ENCODE measurements around the gene ZNF622. TPM values are rescaled to one million over a fixed set of nuclear protein-coding genes. Genes with fewer than 3 reads are reported as not detected.
"Not testable (repeated sequence)": the region's sequence is repeated elsewhere in the genome, so short reads cannot be mapped to it uniquely, and the experiment has no call there.

ZNF622 gene
- polyA plus RNA-seq, 3 donors: 24.6 to 26.9 (median 25.9) TPM

- no peak for DNase-seq (ENCODE audit: low read depth in 3 of 3, low spot score in 2 of 3)
Measured at GRCh38 chr5:16482891-16483290, 17.3 kb upstream of the ZNF622 start.

DNA sequence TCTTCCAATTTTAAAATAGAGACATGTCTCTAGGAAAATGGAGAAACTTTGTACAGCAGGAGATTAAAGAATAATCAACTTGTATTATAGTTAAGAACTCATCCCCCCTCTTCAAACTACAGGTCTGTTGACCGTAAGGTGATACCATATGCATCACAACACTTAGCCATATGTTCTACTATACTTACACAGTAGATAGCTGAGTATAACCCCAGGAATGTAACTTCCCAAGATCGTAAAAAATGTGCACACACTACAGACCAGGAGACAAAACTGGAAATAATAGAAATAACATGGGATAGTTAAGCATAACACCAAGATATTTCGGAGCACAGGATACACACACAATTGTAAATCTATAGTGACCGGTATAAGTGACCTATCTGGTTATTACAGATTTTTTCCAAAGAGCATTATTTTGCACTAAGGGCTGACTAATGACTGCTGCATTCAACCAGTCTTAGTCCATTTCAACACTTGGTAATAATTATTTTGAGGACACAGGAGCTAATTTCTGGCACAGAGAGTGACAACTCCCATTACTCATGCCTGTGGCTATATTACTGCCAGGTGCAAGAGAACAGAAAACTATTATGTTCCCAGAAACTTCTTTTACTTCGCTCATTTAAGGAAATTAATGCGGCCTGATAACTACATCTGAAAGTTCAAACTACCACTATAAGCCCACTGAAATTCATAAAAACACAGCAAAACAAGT lies 15.4 kb upstream of the ZNF622 start:
- no peak for DNase-seq (ENCODE audit: low read depth in 3 of 3, low spot score in 2 of 3)

DNA sequence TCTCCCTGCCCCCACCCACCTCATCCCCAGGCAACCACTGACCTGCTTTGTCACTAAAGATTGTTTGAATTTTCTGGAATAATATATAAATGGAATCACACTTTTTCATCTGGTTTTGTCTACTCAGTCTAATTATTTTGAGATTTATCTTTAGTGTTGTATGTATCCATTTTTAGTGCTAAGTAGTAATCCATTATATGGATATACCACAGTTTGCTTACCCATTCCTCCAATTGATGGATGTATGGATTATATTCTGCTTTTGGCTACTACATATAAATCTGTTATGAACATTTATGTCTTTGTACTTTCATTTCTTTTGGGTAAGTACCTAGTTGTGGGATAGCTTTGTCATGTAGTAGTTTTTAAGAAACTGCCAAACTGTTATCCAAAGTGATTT lies 14.5 kb upstream of the ZNF622 start:
- DNase-seq (ENCODE audit: low read depth in 3 of 3, low spot score in 2 of 3): no peak

DNA sequence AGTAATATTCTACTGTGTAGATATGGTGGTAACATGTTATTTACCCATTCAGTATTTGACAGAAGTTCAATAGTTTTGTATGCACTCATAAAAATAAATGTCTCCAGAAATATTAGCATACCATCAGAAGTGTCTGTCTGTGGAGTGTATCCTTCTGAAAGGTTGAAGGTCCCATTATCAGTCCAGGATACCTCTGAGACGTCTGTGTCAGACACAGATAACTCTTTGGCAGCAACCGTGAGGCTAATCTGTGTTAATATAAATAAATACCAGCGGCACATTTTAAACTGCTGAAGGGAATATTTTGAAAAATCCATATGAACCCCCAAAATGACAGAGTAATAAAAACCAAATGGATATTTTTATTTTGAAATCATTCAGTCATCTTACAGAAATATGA lies 11.9 kb upstream of the ZNF622 start:
- DNase-seq (ENCODE audit: low read depth in 3 of 3, low spot score in 2 of 3): no peak

- not testable (repeated sequence) for DNase-seq (ENCODE audit: low read depth in 3 of 3, low spot score in 2 of 3)
Measured at GRCh38 chr5:16476417-16476816, 10.8 kb upstream of the ZNF622 start.

GRCh38 chr5:16471387-16471786 lies 5.8 kb upstream of the ZNF622 start:
- DNase-seq (ENCODE audit: low read depth in 3 of 3, low spot score in 2 of 3): no peak

DNA sequence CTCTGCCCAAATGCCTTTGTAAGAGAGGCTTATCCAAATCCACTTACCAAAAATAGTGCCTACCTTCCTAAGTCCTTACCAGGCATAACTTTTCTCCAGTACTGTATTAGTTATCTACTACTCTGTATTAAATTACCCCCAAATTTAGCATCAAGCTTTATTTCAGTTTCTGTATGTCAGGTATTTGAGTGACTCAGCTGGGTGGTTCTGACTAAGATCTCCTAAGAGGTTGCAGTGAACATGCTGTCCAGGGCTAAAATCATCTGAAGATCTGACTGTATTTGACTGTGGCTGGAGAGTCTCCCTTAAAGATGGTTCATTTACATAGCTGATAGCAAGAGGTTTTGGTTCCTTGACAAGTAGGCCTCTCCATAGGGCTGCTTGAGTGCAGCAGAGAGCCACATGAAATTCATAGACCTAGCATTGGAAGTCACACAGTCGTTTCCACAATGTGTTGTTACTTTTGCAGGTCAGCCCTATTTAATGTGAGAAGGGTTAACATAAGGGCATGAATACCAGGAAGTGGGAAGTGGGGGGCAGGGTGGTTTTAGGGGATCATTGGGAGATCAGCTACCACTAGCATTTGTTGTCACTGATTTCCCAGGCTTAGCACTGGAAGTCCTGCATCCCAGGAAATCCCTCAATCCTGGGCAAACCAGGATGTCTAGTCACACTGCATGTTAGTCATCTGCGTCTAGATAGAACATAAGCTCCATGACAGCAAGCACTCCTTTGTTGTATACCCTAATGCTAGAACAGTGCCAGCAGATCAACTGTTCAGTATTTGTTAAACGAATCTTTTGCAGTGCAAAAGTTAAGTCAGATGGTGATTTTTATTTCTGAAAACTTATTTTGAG lies 2.0 kb upstream of the ZNF622 start:
- no peak for DNase-seq (ENCODE audit: low read depth in 3 of 3, low spot score in 2 of 3)

DNA sequence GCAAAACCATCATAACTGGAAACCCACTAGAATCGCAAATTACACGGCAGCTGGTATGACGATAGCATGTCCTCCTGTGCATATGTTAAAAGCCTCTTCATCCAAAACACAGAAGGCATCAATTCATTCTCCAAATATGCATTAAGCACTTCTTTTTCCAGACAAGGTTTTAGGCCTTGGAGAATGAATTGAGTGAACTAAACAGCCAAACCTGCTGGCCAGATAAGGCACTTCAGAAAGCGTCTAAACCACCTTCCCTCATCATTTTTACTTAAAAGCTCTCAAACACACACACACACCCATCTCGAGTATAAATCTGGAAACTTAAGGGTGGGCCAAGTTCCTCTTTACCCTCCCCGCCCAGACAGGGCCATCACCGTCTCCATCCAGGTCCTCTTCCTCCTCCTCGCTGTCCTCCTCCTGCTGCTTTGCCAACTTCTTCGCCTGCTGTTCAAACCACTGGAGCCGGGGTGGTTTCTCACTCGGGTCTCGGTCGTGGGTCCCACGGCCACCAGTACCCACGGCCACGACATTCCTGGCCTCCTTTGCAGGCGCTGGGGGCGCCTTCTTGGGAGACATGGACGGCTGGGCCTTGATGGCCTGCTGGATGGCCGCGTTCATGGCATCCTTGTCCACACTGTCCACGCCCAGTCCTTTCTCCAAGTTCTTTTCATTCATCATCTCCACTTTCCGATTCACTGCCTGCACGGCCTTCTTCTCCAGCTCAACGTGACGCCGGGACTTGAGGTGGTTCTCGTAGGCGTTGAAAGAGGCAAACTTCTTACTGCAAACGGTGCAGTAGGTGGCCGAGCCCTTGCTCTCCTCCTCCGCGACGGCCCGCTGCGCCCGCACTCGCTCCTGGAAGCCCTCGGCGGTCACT lies 696 bp downstream of the ZNF622 start:
- no peak for DNase-seq (ENCODE audit: low read depth in 3 of 3, low spot score in 2 of 3)

DNA sequence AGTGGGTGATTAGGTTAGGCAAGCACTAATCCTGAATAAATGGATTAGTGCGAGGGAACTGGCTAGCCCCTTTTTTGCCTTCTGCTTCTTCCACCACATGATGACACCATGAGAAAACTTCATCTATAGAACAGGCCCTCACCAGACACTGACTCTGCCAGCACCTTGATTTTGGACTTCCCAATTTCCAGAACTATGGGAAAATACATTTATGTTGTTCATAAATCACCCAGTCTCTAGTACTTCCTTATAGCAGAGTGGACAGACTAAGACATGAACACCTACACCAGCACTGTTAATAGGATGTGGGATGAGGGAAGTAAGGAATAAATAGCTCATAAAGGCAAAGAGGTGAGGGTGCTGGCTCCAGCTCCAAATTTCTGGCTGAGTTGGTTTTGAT lies 1.4 kb downstream of the ZNF622 start:
- no peak for DNase-seq (ENCODE audit: low read depth in 3 of 3, low spot score in 2 of 3)

- DNase-seq (ENCODE audit: low read depth in 3 of 3, low spot score in 2 of 3): peak in 2 of 3 donors; percentile 9 to 24
Measured at GRCh38 chr5:16461782-16462181, 3.8 kb downstream of the ZNF622 start.

DNA sequence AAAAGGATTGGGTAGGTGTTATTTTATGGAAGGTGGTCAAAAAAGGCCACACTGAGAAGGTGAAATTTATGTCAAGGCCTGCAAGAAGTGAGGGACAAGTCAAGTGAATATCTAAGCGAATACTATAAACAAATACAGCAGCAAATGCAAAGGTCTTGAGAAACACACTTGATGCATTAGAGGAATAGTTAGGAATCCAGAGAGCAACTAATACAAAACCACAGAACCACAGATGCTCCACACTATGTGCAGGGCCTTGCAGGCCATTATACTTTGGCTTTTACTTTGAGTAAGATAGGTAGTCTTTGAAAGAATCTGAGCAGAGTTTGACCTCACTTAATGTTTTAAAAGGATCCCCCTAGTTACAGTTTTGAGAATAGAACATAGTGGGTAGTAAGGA lies 4.6 kb downstream of the ZNF622 start:
- no peak for DNase-seq (ENCODE audit: low read depth in 3 of 3, low spot score in 2 of 3)

DNA sequence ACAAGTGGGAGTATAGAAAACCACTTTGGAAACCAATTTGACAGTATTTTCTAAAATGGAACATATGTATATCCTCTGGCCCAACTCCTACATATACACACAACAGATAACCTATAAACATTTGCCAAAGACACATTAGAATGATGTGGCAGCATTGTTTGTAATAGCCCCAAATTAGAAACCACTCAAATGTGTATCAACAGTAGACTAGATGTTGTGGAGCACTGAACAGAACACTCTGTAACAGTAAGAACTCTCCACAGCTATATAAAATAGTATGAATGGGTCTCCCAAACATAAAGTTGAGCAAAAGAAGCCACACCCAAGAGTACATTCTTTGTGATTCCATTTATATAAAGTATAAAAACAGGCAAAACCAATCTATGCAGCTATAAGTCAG lies 6.1 kb downstream of the ZNF622 start:
- DNase-seq (ENCODE audit: low read depth in 3 of 3, low spot score in 2 of 3): no peak

DNA sequence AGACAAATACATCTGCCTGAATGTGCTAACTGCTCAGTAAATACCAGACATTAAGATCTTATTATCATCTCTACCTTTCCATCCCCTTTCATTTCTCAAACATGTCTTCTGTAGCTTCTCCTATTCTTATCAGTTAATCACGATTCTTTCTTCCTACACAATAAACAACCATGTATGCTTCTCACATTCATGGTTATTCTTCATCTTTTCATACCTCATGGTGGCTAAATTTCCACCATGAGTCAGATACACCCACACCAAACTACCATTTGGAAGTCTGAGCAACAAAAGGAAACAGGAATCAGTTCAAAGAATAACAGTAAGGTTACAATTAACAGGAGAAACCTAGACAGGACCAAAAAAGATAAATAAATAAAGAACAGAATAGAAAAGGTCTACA lies 7.7 kb downstream of the ZNF622 start:
- DNase-seq (ENCODE audit: low read depth in 3 of 3, low spot score in 2 of 3): no peak

DNA sequence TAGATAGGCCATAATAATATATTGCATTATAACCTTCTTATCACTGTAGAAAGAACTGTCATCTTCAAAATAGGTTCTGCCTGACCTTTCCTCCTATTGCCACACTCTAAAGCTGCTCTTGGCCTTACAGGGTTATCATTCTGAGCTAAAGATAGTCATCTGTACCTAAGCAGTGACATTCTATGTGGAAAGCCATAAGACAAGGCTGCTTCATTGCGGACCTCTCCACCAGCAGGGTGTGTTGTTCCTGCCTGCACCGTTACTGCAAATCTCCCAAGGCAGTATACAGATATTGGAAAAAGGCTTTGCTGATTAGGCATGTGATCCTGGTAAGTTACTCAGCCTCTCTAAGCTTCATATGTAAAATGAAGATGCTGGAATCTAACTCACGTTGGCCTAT lies 8.1 kb downstream of the ZNF622 start:
- DNase-seq (ENCODE audit: low read depth in 3 of 3, low spot score in 2 of 3): no peak

GRCh38 chr5:16456103-16456832 lies 9.3 kb downstream of the ZNF622 start:
- DNase-seq (ENCODE audit: low read depth in 3 of 3, low spot score in 2 of 3): peak; percentile 33 to 56 (median 52)

GRCh38 chr5:16455668-16456067 lies 9.9 kb downstream of the ZNF622 start:
- DNase-seq (ENCODE audit: low read depth in 3 of 3, low spot score in 2 of 3): no peak

DNA sequence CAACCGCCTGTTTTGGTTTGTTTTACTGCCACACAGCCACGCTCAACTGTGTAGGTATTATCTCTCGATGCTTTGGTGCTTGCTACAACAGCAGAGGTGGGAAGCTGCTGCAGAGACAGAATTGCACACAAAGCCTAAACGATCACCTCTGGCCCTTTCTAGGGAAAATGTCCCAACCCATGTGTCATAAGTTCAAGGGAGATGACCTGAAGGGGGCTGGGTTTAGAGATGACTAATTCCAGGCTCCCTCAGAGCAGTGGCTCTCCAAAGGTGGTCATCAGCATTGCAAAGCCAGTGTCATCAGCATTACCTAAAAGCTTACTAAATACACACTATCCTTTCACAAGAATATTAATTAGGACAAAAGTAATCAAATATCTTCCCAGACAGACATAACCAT lies 10.9 kb downstream of the ZNF622 start:
- DNase-seq (ENCODE audit: low read depth in 3 of 3, low spot score in 2 of 3): no peak

DNA sequence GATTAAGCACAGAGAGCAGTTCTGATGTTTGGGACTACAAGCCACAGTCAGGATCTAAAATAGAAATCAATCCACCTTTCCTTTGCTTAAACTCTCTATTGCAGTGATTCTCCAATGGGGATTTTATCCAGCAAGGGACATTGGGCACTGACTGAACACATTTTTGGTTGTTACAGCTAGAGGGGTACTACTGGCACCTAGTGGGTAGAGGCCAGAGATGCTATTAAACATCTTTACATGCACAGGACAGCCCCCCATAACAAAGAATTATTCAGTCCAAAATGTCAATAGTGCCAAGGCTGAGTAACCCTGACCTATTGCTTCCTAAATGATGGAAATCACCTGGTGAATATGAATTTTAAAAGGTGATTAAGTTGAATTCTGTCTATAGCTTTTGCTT lies 12.0 kb downstream of the ZNF622 start:
- DNase-seq (ENCODE audit: low read depth in 3 of 3, low spot score in 2 of 3): no peak

DNA sequence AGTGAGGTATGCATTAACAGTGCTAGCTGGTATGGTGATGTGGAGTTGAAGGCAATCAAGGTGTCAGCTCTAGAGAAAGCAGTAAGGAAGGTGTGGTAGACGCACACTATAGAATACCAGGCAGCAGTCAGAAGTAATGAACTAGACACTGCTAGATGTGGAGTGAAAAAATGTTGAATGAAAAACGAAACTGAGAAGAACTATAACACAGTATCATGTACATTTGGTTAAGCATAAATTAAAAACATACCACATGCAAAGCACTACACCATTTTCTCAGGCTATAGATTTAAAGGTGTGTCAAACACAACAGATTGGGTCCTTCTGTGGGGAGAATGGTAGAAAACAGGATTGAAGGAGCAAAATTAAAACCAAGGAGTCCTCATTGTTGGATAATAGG lies 15.4 kb downstream of the ZNF622 start:
- no peak for DNase-seq (ENCODE audit: low read depth in 3 of 3, low spot score in 2 of 3)

GRCh38 chr5:16446993-16447392 lies 18.6 kb downstream of the ZNF622 start:
- no peak for DNase-seq (ENCODE audit: low read depth in 3 of 3, low spot score in 2 of 3)

- DNase-seq (ENCODE audit: low read depth in 3 of 3, low spot score in 2 of 3): no peak
Measured at GRCh38 chr5:16437977-16438376, 27.6 kb downstream of the ZNF622 start.
